ENCODE data around the gene PDZD2.

The PDZD2 gene

GRCh38 chr5:31626604-31627234 lies 12.2 kb upstream of the PDZD2 start:
- no peaks in the 10 kb centered on the region for H3K4me1 ChIP-seq (ENCODE audit: control insufficient read depth, low read length)
- H4K20me1 ChIP-seq (ENCODE audit: control insufficient read depth, insufficient read depth, low read depth, low read length), result no peaks in the 10 kb centered on the region
- H3K79me2 ChIP-seq (ENCODE audit: control insufficient read depth, low read length), result no peaks in the 10 kb centered on the region
- H3K4me3 ChIP-seq (ENCODE audit: low read length), result no peak overlapping the region
- no peak overlapping the region for H3K4me2 ChIP-seq (ENCODE audit: low read length)
- H3K27me3 ChIP-seq (ENCODE audit: control insufficient read depth, low read length), result no peaks in the 10 kb centered on the region
- H3K36me3 ChIP-seq (ENCODE audit: control insufficient read depth, low read length), result no peaks in the 10 kb centered on the region
- H3K9me2 ChIP-seq (replicated peaks; ENCODE audit: control insufficient read depth, low read length), result no peaks in the 10 kb centered on the region
- no peak overlapping the region for H3K27ac ChIP-seq (ENCODE audit: low read depth, low read length)
- H3K9me3 ChIP-seq (ENCODE audit: control insufficient read depth, insufficient read depth, low read length), result no peaks in the 10 kb centered on the region
- H3F3A ChIP-seq (ENCODE audit: control insufficient read depth, insufficient read depth), result no peaks in the 10 kb centered on the region
- TF ChIP-seq CTCF (IDR thresholded peaks at IDR 0.05; ENCODE audit: low read depth, low read length, poor library complexity, severe bottlenecking) (no peak), EZH2phosphoT487 (IDR thresholded peaks at IDR 0.05; ENCODE audit: borderline replicate concordance, low read length) (no peak)

DNA sequence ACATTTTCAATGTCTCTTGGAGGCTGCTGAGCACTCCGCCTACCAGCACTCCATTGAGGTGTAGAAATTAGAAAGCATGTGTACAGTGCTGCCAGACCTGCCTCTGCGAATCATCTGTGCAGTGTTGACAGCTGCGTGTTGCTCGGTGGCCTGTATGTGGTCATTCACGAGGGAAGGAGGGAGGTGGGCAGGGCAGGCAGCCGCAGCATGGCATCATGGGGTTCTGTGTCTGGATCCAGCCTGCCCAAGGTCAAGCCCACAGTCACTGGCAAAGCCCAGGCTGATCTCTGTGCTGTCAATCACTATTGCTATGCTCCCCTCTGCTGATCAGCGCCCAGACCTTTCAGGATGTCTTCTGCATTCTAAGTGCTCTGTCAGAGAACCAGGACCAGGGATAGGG lies 8.0 kb upstream of the PDZD2 start:
- Histone ChIP-seq H4K20me1 (ENCODE audit: control insufficient read depth, insufficient read depth, low read depth, low read length) (no peaks in the 10 kb centered on the region), H3K27ac (ENCODE audit: low read depth, low read length) (no peak overlapping the region), H3K9me3 (ENCODE audit: control insufficient read depth, insufficient read depth, low read length) (no peaks in the 10 kb centered on the region), H3K27me3 (ENCODE audit: control insufficient read depth, low read length) (0 out of 2 replicates have a peak, but pooled peaks cover 4% of the 10 kb centered on the region), H3K4me2 (ENCODE audit: low read length) (no peak overlapping the region), H3K4me1 (ENCODE audit: control insufficient read depth, low read length) (no peaks in the 10 kb centered on the region), H3K4me3 (ENCODE audit: low read length) (no peak overlapping the region), H3K79me2 (ENCODE audit: control insufficient read depth, low read length) (no peaks in the 10 kb centered on the region), H3F3A (ENCODE audit: control insufficient read depth, insufficient read depth) (no peaks in the 10 kb centered on the region), H3K9me2 (replicated peaks; ENCODE audit: control insufficient read depth, low read length) (no peaks in the 10 kb centered on the region), H3K36me3 (ENCODE audit: control insufficient read depth, low read length) (no peaks in the 10 kb centered on the region)
- TF ChIP-seq CTCF (IDR thresholded peaks at IDR 0.05; ENCODE audit: low read depth, low read length, poor library complexity, severe bottlenecking) (no peak), EZH2phosphoT487 (IDR thresholded peaks at IDR 0.05; ENCODE audit: borderline replicate concordance, low read length) (no peak)

GRCh38 chr5:31632460-31632859 lies 6.5 kb upstream of the PDZD2 start:
- Histone ChIP-seq H3K36me3 (ENCODE audit: control insufficient read depth, low read length) (no peaks in the 10 kb centered on the region), H3F3A (ENCODE audit: control insufficient read depth, insufficient read depth) (no peaks in the 10 kb centered on the region), H3K9me3 (ENCODE audit: control insufficient read depth, insufficient read depth, low read length) (no peaks in the 10 kb centered on the region), H3K27ac (ENCODE audit: low read depth, low read length) (no peak overlapping the region), H3K27me3 (ENCODE audit: control insufficient read depth, low read length) (peaks cover 7% of the 10 kb centered on the region; the same call in 1 of the 2 replicates), H3K79me2 (ENCODE audit: control insufficient read depth, low read length) (no peaks in the 10 kb centered on the region), H3K4me2 (ENCODE audit: low read length) (no peak overlapping the region), H3K4me1 (ENCODE audit: control insufficient read depth, low read length) (no peaks in the 10 kb centered on the region), H4K20me1 (ENCODE audit: control insufficient read depth, insufficient read depth, low read depth, low read length) (no peaks in the 10 kb centered on the region), H3K9me2 (replicated peaks; ENCODE audit: control insufficient read depth, low read length) (no peaks in the 10 kb centered on the region), H3K4me3 (ENCODE audit: low read length) (no peak overlapping the region)
- TF ChIP-seq EZH2phosphoT487 (IDR thresholded peaks at IDR 0.05; ENCODE audit: borderline replicate concordance, low read length) (no peak), CTCF (IDR thresholded peaks at IDR 0.05; ENCODE audit: low read depth, low read length, poor library complexity, severe bottlenecking) (no peak)

Data from DOHH2 (cell line).